22Rv1 (cell line): ENCODE measurements around the gene CFAP54.
A peak's percentile ranks its signal among the peaks of the same experiment; 100 is the strongest.

Experiments
- CTCF ChIP-seq: fragments of 450-650 bp; IDR thresholded peaks from 2 replicates; pipeline ENCODE4 v1.5.1; 2017; ENCODE audit warnings: mild to moderate bottlenecking
- ZFX ChIP-seq: fragments of 450-650 bp; IDR thresholded peaks from 2 replicates; pipeline ENCODE4 v1.6.1; 2017; ENCODE audit warnings: antibody characterized with exemption, borderline replicate concordance

- TF ChIP-seq CTCF (peak; percentile 28), ZFX (no peak)
Observed at GRCh38 chr12:96902076-96902475, 412.7 kb downstream of the CFAP54 start.
